Activated T-cell treated with anti-CD3 and anti-CD28 coated beads, Interleukin-2, amount 50 U/mL, for 72 hours (primary cell): ENCODE data around the gene DEPP1. TPM values are rescaled to one million over a fixed set of nuclear protein-coding genes. Genes with fewer than 3 reads are reported as not detected.
A peak's percentile ranks its signal among the peaks of the same experiment; 100 is the strongest.

Experiments
- ATAC-seq, 2 donors: fragments of 150-1000 bp; cut with Tn5 transposase; replicated peaks in 1 of 2; 2 replicates each; pipeline ENCODE4 v1.10.0; 2021; ENCODE audit warnings: moderate library complexity in 2 of 2, mild to moderate bottlenecking in 1 of 2
- DNase-seq, 2 donors: peaks; one replicate each; pipeline ENCODE4 v3.0.0; 2021 to 2022; ENCODE audit warnings: mixed read lengths in 1 of 2
- H3K27ac Mint-ChIP-seq: one replicate; pipeline ENCODE4 v1.8.0; 2022; ENCODE audit warnings: mild to moderate bottlenecking, moderate library complexity, mixed read lengths
- H3K27me3 Mint-ChIP-seq: one replicate; pipeline ENCODE4 v1.8.0; 2022; ENCODE audit warnings: low read depth, mixed read lengths
- H3K36me3 Mint-ChIP-seq, 2 donors: one replicate each; pipeline ENCODE4 v1.8.0; 2022; ENCODE audit warnings: mixed read lengths in 2 of 2, mild to moderate bottlenecking in 1 of 2; ENCODE audit not compliant: insufficient read depth in 2 of 2
- H3K4me1 Mint-ChIP-seq: one replicate; pipeline ENCODE4 v1.8.0; 2022; ENCODE audit warnings: low read depth, mixed read lengths
- H3K4me3 Mint-ChIP-seq, 2 donors: one replicate each; pipeline ENCODE4 v1.8.0; 2022; ENCODE audit warnings: mild to moderate bottlenecking in 2 of 2, mixed read lengths in 2 of 2, moderate library complexity in 2 of 2
- H3K9me3 Mint-ChIP-seq, 2 donors: one replicate each; pipeline ENCODE4 v1.8.0; 2022; ENCODE audit warnings: mixed read lengths in 2 of 2
- total RNA-seq, 2 donors: library from RNA; stranded (reverse); gene quantifications; one replicate each; pipeline ENCODE4 v1.2.3, GENCODE V29; 2022

The DEPP1 gene
- total RNA-seq, 2 donors from 2014 or later, result 0.23 to 1.4 TPM

- Mint-ChIP-seq H3K4me3 (peak overlapping the region; percentile 81 to 91), H3K9me3 (peaks cover 3 to 9% of the 10 kb centered on the region in 2 donors), H3K27ac (peak overlapping the region; percentile 96), H3K27me3 (no peaks in the 10 kb centered on the region), H3K4me1 (peaks cover 40% of the 10 kb centered on the region), H3K36me3 (peaks cover 13 to 40% of the 10 kb centered on the region in 2 donors)
- DNase-seq, result no peak
- peak in 1 of 2 donors; percentile 0 for ATAC-seq
These were observed 21.6 kb upstream of the DEPP1 start for GRCh38 chr10:45000138-45000751.

GRCh38 chr10:44998146-44998631 lies 19.6 kb upstream of the DEPP1 start:
- Mint-ChIP-seq H3K4me1 (peaks cover 46% of the 10 kb centered on the region), H3K9me3 (peaks cover 0 to 3% of the 10 kb centered on the region in 2 donors), H3K4me3 (no peak overlapping the region), H3K27me3 (no peaks in the 10 kb centered on the region), H3K36me3 (peaks cover 5 to 19% of the 10 kb centered on the region in 2 donors), H3K27ac (no peak overlapping the region)
- no peak for ATAC-seq
- no peak for DNase-seq

GRCh38 chr10:44997105-44997748 lies 18.6 kb upstream of the DEPP1 start:
- Mint-ChIP-seq H3K27ac (no peak overlapping the region), H3K4me3 (no peak overlapping the region), H3K4me1 (peaks cover 39% of the 10 kb centered on the region), H3K9me3 (peaks cover 0 to 3% of the 10 kb centered on the region in 2 donors), H3K36me3 (peaks cover 2 to 10% of the 10 kb centered on the region in 2 donors), H3K27me3 (no peaks in the 10 kb centered on the region)
- no peak for ATAC-seq
- no peak for DNase-seq

GRCh38 chr10:44995914-44996669 lies 17.5 kb upstream of the DEPP1 start:
- peaks cover 0 to 3% of the 10 kb centered on the region in 2 donors for H3K9me3 Mint-ChIP-seq
- no peaks in the 10 kb centered on the region for H3K27me3 Mint-ChIP-seq
- DNase-seq (no peak), ATAC-seq (no peak)
- H3K4me1 Mint-ChIP-seq, result peaks cover 31% of the 10 kb centered on the region
- H3K36me3 Mint-ChIP-seq, result peaks cover 2 to 9% of the 10 kb centered on the region in 2 donors
- no peak overlapping the region for H3K4me3 Mint-ChIP-seq
- no peak overlapping the region for H3K27ac Mint-ChIP-seq

GRCh38 chr10:44995581-44995913 lies 16.9 kb upstream of the DEPP1 start:
- Mint-ChIP-seq H3K4me3 (no peak overlapping the region), H3K27ac (no peak overlapping the region), H3K4me1 (peaks cover 30% of the 10 kb centered on the region), H3K9me3 (peaks cover 0 to 3% of the 10 kb centered on the region in 2 donors), H3K36me3 (peaks cover 2 to 8% of the 10 kb centered on the region in 2 donors), H3K27me3 (no peaks in the 10 kb centered on the region)
- ATAC-seq (no peak), DNase-seq (no peak)

GRCh38 chr10:44994752-44995530 lies 16.3 kb upstream of the DEPP1 start:
- H3K9me3 Mint-ChIP-seq, result peaks cover 0 to 3% of the 10 kb centered on the region in 2 donors
- H3K4me3 Mint-ChIP-seq, result no peak overlapping the region
- H3K27ac Mint-ChIP-seq, result no peak overlapping the region
- no peak for DNase-seq
- ATAC-seq, result no peak
- peaks cover 5% of the 10 kb centered on the region for H3K27me3 Mint-ChIP-seq
- H3K36me3 Mint-ChIP-seq, result peaks cover 0 to 3% of the 10 kb centered on the region in 2 donors
- H3K4me1 Mint-ChIP-seq, result peaks cover 24% of the 10 kb centered on the region

GRCh38 chr10:44993922-44994751 lies 15.5 kb upstream of the DEPP1 start:
- Mint-ChIP-seq H3K27ac (no peak overlapping the region), H3K9me3 (no peaks in the 10 kb centered on the region), H3K4me3 (no peak overlapping the region), H3K4me1 (peaks cover 16% of the 10 kb centered on the region), H3K36me3 (no peaks in the 10 kb centered on the region), H3K27me3 (peaks cover 6% of the 10 kb centered on the region)
- ATAC-seq (no peak), DNase-seq (no peak)

- ATAC-seq (no peak), DNase-seq (no peak)
- peaks cover 6% of the 10 kb centered on the region for H3K27me3 Mint-ChIP-seq
- no peaks in the 10 kb centered on the region for H3K9me3 Mint-ChIP-seq
- no peak overlapping the region for H3K4me3 Mint-ChIP-seq
- H3K36me3 Mint-ChIP-seq, result no peaks in the 10 kb centered on the region
- H3K4me1 Mint-ChIP-seq, result peaks cover 16% of the 10 kb centered on the region
- H3K27ac Mint-ChIP-seq, result no peak overlapping the region
These were observed 14.8 kb upstream of the DEPP1 start for GRCh38 chr10:44993226-44993921.

GRCh38 chr10:44992732-44993225 lies 14.2 kb upstream of the DEPP1 start:
- ATAC-seq, result no peak
- Mint-ChIP-seq H3K4me1 (peaks cover 16% of the 10 kb centered on the region), H3K27ac (no peak overlapping the region)

GRCh38 chr10:44992070-44992731 lies 13.6 kb upstream of the DEPP1 start:
- Mint-ChIP-seq H3K9me3 (no peaks in the 10 kb centered on the region), H3K4me1 (peaks cover 16% of the 10 kb centered on the region), H3K4me3 (no peak overlapping the region), H3K36me3 (no peaks in the 10 kb centered on the region), H3K27me3 (peaks cover 6% of the 10 kb centered on the region), H3K27ac (no peak overlapping the region)
- DNase-seq, result no peak
- no peak for ATAC-seq

More at GRCh38 chr10:44992732-44993225, 14.2 kb upstream of the DEPP1 start:
- Mint-ChIP-seq H3K27me3 (peaks cover 6% of the 10 kb centered on the region), H3K36me3 (no peaks in the 10 kb centered on the region), H3K9me3 (no peaks in the 10 kb centered on the region), H3K4me3 (no peak overlapping the region)
- DNase-seq, result no peak

- ATAC-seq (no peak), DNase-seq (no peak)
- H3K36me3 Mint-ChIP-seq, result no peaks in the 10 kb centered on the region
- H3K27me3 Mint-ChIP-seq, result peaks cover 6% of the 10 kb centered on the region
- H3K27ac Mint-ChIP-seq, result no peak overlapping the region
- no peak overlapping the region for H3K4me3 Mint-ChIP-seq
- H3K9me3 Mint-ChIP-seq, result no peaks in the 10 kb centered on the region
- peaks cover 16% of the 10 kb centered on the region for H3K4me1 Mint-ChIP-seq
These were observed 13.0 kb upstream of the DEPP1 start for GRCh38 chr10:44991571-44991970.
